ENCODE data around the gene OR5K2. TPM values are rescaled to one million over a fixed set of nuclear protein-coding genes. Genes with fewer than 3 reads are reported as not detected.
A peak's percentile ranks its signal among the peaks of the same experiment; 100 is the strongest.

The OR5K2 gene
- not detected in 2 replicates for polyA plus RNA-seq (2014; cell fraction: cytosol; rRNA removed)
- polyA plus RNA-seq (2014; cell fraction: nucleus; rRNA removed), result not detected in 2 replicates

DNA sequence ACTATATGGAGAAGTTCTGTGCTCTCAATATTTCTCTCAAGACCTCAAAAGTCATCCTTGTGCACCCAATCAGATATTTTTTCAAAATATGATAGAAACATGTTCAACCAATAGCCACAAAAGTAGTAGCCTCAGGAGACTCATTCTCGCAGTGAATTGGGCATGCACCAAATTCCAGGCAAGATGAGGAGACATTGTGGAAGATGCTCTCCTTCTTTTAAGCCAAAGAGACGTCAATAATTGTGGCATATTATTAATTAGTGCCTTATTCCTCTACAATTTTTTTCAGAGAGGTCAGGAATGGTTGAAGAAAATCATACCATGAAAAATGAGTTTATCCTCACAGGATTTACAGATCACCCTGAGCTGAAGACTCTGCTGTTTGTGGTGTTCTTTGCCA is at the start of gene OR5K2:
Gene OR5K2, plus strand, starts transcription at position 301 of the 400 bp plus-strand sequence. Its CDS starts 0 bp downstream, at position 301.
- no peak for DNase-seq (ENCODE audit: low spot score)

- DNase-seq (ENCODE audit: low spot score), result no peak
Observed at GRCh38 chr3:98449606-98450193, 47.8 kb upstream of the OR5K2 start.

- no peak for DNase-seq (ENCODE audit: low spot score)
Observed at GRCh38 chr3:98450372-98450771, 47.1 kb upstream of the OR5K2 start.

DNA sequence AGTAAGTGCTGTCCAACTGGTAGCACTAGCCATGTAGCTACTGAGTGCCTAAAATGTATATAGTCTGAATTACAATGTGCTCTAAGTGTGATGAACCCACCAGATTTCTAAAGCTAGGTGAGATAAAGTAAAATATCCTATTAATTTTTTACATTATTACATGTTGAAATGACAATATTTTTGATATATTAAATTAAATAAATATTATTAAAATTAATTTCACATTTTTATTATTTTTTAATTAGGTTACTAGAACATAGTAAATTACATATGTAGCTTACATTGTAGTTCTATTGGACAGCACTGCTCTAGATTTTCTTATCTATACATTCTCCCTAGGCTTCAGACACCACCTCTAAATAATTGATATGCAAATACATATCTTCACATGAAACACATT is 43.7 kb upstream of the OR5K2 start:
- no peak for DNase-seq (ENCODE audit: low spot score)

- no peak for DNase-seq (ENCODE audit: low spot score)
Observed at GRCh38 chr3:98454929-98455328, 42.6 kb upstream of the OR5K2 start.

DNA sequence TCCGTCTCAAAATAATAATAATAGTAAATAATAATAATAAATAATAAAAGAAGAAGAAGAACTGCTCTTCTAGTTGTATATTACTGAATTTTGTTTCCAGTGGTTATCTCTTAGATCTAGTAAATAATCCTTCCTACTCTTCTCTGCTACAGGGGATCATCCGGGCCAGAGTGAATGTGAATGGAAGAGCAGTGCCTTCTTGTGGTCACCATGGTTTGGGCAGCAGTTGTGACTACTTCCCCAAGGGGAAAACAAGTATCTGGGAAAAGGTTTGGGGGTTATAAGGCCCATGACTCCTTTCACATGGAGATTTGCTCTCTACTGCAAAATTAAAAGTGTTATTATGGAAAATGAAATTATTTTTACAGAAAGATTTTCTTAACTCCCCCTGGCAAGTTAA is 39.9 kb upstream of the OR5K2 start:
- DNase-seq (ENCODE audit: low spot score), result no peak

GRCh38 chr3:98460220-98460619 is 37.3 kb upstream of the OR5K2 start:
- DNase-seq (ENCODE audit: low spot score), result no peak

GRCh38 chr3:98462901-98463300 is 34.6 kb upstream of the OR5K2 start, which contains the start of gene OR5K1:
Gene OR5K1, plus strand, starts transcription at chr3:98463201. Its CDS starts 6,376 bp downstream, at chr3:98469577.
- DNase-seq (ENCODE audit: low spot score), result no peak

DNA sequence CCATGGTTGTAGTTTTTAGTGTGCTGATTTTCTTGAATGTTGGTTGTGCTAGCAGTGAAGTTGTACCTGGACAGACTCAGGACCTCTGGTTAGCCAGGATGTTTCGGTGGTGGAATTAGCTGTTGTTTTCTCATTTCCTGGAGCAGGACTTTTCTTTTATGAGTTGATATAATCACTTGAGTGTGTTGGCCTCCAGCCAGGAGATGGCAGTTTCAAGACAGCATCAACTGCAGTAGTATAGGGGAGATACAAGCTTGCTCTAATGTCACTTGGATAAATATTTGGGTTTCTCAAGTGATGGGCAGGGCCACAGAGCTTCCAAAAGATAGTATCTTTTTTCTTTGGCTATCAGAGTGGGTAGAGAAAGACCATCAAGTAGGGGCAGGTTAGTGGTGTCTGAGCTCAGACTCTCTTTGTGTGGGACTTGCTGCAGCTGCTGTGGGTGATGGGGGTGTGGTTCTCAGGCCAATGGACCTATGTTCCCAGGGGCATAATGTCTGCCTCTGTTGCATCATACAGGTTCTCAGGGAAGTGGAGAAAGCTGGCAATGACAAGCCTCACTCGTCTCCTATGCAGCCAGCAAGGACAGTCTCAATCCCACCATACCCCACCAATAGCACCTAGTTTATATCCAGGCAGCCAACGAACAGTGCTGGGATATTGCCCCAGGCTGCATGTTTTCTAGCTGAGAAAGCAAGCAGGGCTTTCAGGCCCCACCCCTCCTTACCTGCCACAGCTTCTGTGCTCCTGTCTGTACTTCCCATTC is 14.6 kb upstream of the OR5K2 start:
- no peak for DNase-seq (ENCODE audit: low spot score)

- no peak for DNase-seq (ENCODE audit: low spot score)
Observed at GRCh38 chr3:98483626-98484025, 13.9 kb upstream of the OR5K2 start.

- DNase-seq (ENCODE audit: low spot score), result no peak
Observed at GRCh38 chr3:98500019-98500418, 2.5 kb downstream of the OR5K2 start.

DNA sequence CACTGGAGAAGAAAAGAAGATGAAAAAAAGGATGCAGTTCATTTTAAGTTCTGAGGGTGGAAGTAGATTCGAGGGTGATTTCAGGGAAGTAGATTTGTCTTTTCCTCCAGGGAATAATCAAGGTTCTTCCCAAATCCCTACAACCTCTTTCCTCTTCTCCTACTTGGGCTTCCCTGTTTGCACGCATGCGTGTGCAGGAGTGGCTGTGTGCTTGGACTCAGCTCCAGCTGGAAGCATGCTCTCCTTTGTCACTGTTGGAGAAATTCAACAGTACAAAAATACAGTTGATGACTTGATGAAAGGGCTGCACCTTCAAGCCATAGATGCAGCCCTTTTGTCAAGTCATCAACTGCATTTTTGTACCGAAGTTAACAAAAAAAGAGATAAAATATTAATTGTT is 3.8 kb downstream of the OR5K2 start:
- no peak for DNase-seq (ENCODE audit: low spot score)

DNA sequence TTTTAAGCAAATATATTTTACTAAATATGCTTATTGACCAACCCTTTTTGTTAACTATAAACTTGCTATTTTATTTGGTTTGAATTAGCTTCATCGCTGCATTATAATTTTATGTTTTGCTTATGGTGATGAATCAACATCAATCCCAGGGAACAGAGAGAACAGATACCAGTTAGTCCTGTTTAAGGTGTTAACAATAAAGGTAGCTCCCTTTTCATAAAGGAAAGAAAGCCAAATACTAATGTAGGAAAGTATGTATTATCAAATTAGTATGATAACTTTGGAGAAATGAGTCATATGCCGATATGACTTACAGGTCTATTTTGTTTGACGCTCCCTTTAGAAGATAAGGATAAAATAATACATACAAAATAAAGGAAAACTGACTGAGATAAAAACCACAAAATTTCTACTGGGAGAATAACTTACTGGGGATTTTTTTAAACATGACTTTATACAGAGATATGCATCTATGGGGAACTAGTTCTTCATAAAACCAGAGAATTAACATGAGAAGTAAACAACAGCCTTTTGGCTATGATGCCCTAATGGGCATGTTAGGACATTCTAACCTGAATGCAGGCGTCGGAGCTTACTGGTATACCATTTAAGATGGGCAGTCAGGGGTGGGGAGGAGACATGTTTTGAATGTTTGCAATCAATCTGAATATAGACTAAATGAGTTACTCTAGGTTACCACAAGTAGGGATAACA is 4.5 kb downstream of the OR5K2 start:
- DNase-seq (ENCODE audit: low spot score), result no peak

GRCh38 chr3:98504539-98504938 is 7.1 kb downstream of the OR5K2 start:
- no peak for DNase-seq (ENCODE audit: low spot score)

DNA sequence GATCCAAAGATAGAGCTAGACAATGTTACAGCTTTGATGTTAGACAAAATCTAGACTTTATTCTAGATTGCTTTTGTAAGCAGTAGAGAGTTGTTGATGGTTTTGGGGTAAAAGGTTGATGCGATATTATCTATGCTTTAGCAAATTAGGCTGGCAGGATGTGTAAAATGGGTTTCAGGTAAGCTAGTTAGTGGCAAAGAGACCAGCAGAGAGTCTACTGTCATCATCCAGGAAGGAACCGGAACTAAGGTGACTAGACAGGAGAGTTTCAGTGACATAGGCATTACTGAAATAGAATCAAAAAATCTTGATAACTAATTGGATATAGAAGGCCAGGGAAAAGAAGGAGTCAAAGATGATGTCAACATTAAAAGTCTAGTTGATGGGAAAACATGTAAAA is 11.1 kb downstream of the OR5K2 start:
- no peak for DNase-seq (ENCODE audit: low spot score)

GRCh38 chr3:98512576-98512975 is 15.1 kb downstream of the OR5K2 start:
- no peak for DNase-seq (ENCODE audit: low spot score)

GRCh38 chr3:98513091-98513511 is 15.6 kb downstream of the OR5K2 start:
- DNase-seq (ENCODE audit: low spot score), result no peak

GRCh38 chr3:98513736-98514135 is 16.3 kb downstream of the OR5K2 start:
- DNase-seq (ENCODE audit: low spot score), result no peak

- no peak for DNase-seq (ENCODE audit: low spot score)
Observed at GRCh38 chr3:98514948-98515347, 17.5 kb downstream of the OR5K2 start.

- DNase-seq (ENCODE audit: low spot score), result no peak
Observed at GRCh38 chr3:98518816-98519215, 21.3 kb downstream of the OR5K2 start.

DNA sequence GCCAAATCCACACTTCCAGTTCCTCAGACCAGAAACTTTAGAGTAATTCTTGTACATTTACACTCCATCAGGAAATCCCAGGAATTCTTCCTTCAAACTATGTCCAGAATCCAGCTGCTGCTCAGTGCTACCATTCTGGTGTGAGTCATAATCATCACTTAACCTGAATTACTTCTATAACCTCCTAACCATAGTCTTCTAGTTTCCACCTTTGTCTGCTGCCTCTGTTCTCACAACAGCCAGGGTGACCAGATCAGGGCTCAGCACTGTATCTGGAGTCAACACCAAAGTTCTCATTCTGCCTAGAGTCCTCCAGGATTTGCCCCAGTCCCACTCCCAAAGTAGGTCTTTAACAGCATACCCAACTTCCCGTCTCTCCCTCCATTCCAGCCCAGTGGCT is 21.9 kb downstream of the OR5K2 start:
- DNase-seq (ENCODE audit: low spot score), result no peak

GRCh38 chr3:98521897-98522543 is 24.5 kb downstream of the OR5K2 start:
- peak; percentile 36 for DNase-seq (ENCODE audit: low spot score)
